B cell (primary cell): ENCODE data around the gene OSM. TPM values are rescaled to one million over a fixed set of nuclear protein-coding genes. Genes with fewer than 3 reads are reported as not detected.

ENCODE experiments used
- ATAC-seq: fragments of 200-7000 bp; cut with Tn5 transposase; one replicate; pipeline ENCODE4 v1.10.0; 2021; ENCODE audit warnings: low read depth, mild to moderate bottlenecking, moderate number of reproducible peaks, moderate library complexity
- CTCF ChIA-PET: fragments of 350-600 bp; sonication (Branson Sonifier 250); formaldehyde crosslinking; loops from one replicate; lab custom pipeline; 2021; ENCODE audit warnings: antibody characterized with exemption, inconsistent platforms; lab: Charles Lee
- POLR2A ChIA-PET: fragments of 350-600 bp; sonication (Branson Sonifier 250); formaldehyde crosslinking; loops from one replicate; lab custom pipeline; 2021; ENCODE audit warnings: antibody characterized with exemption; lab: Charles Lee
- DNase-seq: peaks from one replicate; pipeline ENCODE4 v3.0.0; 2013
- H2AFZ ChIP-seq: 2 replicates; pipeline ENCODE4 v1.6.1; 2012; ENCODE audit warnings: mild to moderate bottlenecking, low read depth, low read length; ENCODE audit not compliant: insufficient read depth, poor library complexity, severe bottlenecking
- H3K27ac ChIP-seq, 2 donors: 1 replicate in 1 of 2; 2 replicates in 1 of 2; pipeline ENCODE4 v1.5.1; 2012 to 2013; ENCODE audit warnings: low read length in 2 of 2, mild to moderate bottlenecking in 2 of 2, moderate library complexity in 1 of 2
- H3K27me3 ChIP-seq, 4 experiments: fragments of 200-600 bp in 1 of 4; sonication (generic) in 1 of 4; replicated peaks in 1 of 4; 1 replicate in 2 of 4; 2 replicates in 2 of 4; pipeline versions ENCODE4 v1.6.1 to v1.7.0; 2013 to 2016; ENCODE audit warnings: low read length in 3 of 4, mild to moderate bottlenecking in 2 of 4, mixed read lengths in 1 of 4, moderate library complexity in 1 of 4; ENCODE audit not compliant: insufficient read depth in 4 of 4, control insufficient read depth in 3 of 4; ENCODE audit errors: control extremely low read depth in 1 of 4
- H3K36me3 ChIP-seq, 2 experiments: replicated peaks in 1 of 2; 1 replicate in 1 of 2; 2 replicates in 1 of 2; pipeline versions ENCODE4 v1.6.1 to v1.7.1; 2013; ENCODE audit warnings: low read length in 1 of 2; ENCODE audit not compliant: insufficient read depth in 2 of 2, control insufficient read depth in 1 of 2; ENCODE audit errors: control extremely low read depth in 1 of 2, extremely low read depth in 1 of 2
- H3K4me1 ChIP-seq, 2 donors: fragments of 200-600 bp in 1 of 2; sonication (generic) in 1 of 2; 1 replicate in 1 of 2; 2 replicates in 1 of 2; pipeline versions ENCODE4 v1.5.1 to v1.6.1; 2013 to 2017; ENCODE audit warnings: low read length in 2 of 2; ENCODE audit not compliant: control insufficient read depth in 2 of 2, insufficient read depth in 2 of 2
- H3K4me2 ChIP-seq: replicated peaks from 2 replicates; pipeline ENCODE3; 2012; ENCODE audit warnings: mild to moderate bottlenecking, low read depth, low read length; ENCODE audit not compliant: poor library complexity, severe bottlenecking
- H3K4me3 ChIP-seq, 5 experiments: fragments of 200-600 bp in 1 of 5; sonication (generic) in 1 of 5; 1 replicate in 3 of 5; 2 replicates in 2 of 5; pipeline versions ENCODE4 v1.5.1 to v1.7.0; 2011 to 2016; ENCODE audit warnings: low read length in 4 of 5, mild to moderate bottlenecking in 4 of 5, low read depth in 2 of 5, control low read depth in 1 of 5, moderate library complexity in 1 of 5; ENCODE audit not compliant: insufficient read depth in 1 of 5; ENCODE audit errors: control extremely low read depth in 1 of 5, extremely low read depth in 1 of 5
- H3K79me2 ChIP-seq: fragments of 200-600 bp; sonication (generic); one replicate; pipeline ENCODE4 v1.6.0; 2016; ENCODE audit warnings: low read length; ENCODE audit not compliant: control insufficient read depth, insufficient read depth
- H3K9ac ChIP-seq: fragments of 200-600 bp; sonication (generic); 2 replicates; pipeline ENCODE4 v1.6.1; 2017; ENCODE audit warnings: mild to moderate bottlenecking, low read length, moderate library complexity
- H3K9me3 ChIP-seq, 3 donors: one replicate each; pipeline versions ENCODE4 v1.6.1 to v1.7.1; 2013; ENCODE audit warnings: low read length in 2 of 3; ENCODE audit not compliant: control insufficient read depth in 2 of 3, insufficient read depth in 1 of 3; ENCODE audit errors: control extremely low read depth in 1 of 3
- H4K20me1 ChIP-seq: 2 replicates; pipeline ENCODE4 v1.6.0; 2012; ENCODE audit warnings: mild to moderate bottlenecking, low read length; ENCODE audit not compliant: insufficient read depth, control insufficient read depth, poor library complexity, severe bottlenecking
- H3K27ac Mint-ChIP-seq: one replicate; pipeline ENCODE4 v1.8.0; 2021; ENCODE audit warnings: mixed read lengths
- H3K27me3 Mint-ChIP-seq: one replicate; pipeline ENCODE4 v1.8.0; 2021; ENCODE audit warnings: mixed read lengths
- H3K4me1 Mint-ChIP-seq: one replicate; pipeline ENCODE4 v1.8.0; 2021; ENCODE audit warnings: mixed read lengths
- H3K4me3 Mint-ChIP-seq: one replicate; pipeline ENCODE4 v1.8.0; 2021; ENCODE audit warnings: mixed read lengths
- H3K9me3 Mint-ChIP-seq: one replicate; pipeline ENCODE4 v1.8.0; 2022; ENCODE audit warnings: mixed read lengths; ENCODE audit not compliant: insufficient read depth
- EZH2 ChIP-seq: IDR thresholded peaks from 2 replicates; pipeline ENCODE4 v1.6.1; 2012; ENCODE audit warnings: borderline replicate concordance, low read depth, mild to moderate bottlenecking, moderate library complexity, low read length; ENCODE audit not compliant: insufficient read depth, poor library complexity, severe bottlenecking
- WGBS: methylation state at CpG from one replicate; pipeline ENCODE4 v1.1.5; 2013; ENCODE audit warnings: missing lambda C conversion rate; ENCODE audit not compliant: insufficient coverage; 5-methylcytosine and 5-hydroxymethylcytosine counted together
- intact Hi-C: fragments of 100-400 bp; cut with micrococcal nuclease; formaldehyde crosslinking; loops from one replicate; pipeline ENCODE4 v1.10.0; 2022
- polyA plus RNA-seq: library from polyadenylated mRNA; depleted of rRNA; stranded (reverse); fragments of >200 nt; gene quantifications from 2 replicates; pipeline ENCODE4 v1.2.3, GENCODE V29; 2012
- total RNA-seq, 2 donors: library from RNA; stranded (reverse); fragments of 120-200 nt in 1 of 2; gene quantifications; 1 replicate in 1 of 2; 2 replicates in 1 of 2; pipeline versions ENCODE4 v1.2.3 to v1.2.4, GENCODE V29; 2013 to 2022
- TF ChIP-seq, protein P1 (sequence below): fragments of 200-600 bp; IDR thresholded peaks from one replicate; pipeline ENCODE4 v1.8.0; 2022; ENCODE audit warnings: antibody characterized with exemption, mild to moderate bottlenecking

OSM gene
- total and polyA plus RNA-seq, 2 donors (not counting 1 experiment from before 2014, with no cell fraction given), result 1.8 to 12.5 TPM

DNA sequence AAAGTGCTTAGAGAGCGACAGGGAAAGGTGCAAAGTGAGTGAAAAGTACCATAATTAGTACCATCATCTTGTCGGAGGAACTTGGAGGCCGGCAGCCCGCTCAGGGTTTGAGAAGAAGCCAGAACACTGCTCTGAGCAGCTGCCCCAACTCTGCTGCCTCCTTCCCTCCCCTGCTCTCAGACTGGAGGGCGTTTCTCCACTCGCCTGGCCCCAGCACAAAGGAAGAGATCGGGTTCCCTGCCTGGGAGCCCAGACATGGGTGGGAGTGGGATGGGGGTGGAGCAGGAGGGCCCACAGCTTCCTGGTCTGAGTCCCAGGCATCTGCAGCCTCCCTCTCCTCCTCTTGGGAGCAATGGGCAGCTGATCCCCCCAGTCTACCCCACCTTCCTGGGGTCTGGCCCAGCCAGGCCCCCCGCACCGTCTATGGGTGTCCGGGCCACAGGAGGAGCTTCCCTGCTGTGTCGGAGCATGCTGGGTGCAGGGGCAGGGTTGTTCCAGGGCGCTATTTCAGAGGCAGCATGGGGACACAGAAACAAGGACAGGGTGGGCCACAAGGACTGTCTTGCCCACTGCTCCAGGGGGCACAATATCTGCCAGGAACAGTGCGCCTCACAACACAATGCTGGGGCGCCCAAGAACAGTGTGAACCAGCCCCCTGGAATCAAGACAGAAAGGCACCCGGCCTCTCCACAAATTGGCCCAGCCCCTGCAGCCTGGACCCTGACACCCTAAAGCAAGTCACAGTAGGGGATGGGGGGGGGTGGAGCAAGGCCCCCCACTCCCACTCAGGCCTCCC is 24.9 kb downstream of the OSM start:
- intact Hi-C loops, result no loop called here
- H3K27ac Mint-ChIP-seq, result no peak overlapping the region
- peaks cover 17% of the 10 kb centered on the region for H3K4me1 Mint-ChIP-seq
- Histone ChIP-seq H3K27ac (no peak overlapping the region), H3K4me2 (no peak overlapping the region), H2AFZ (no peak overlapping the region), H3K36me3 (no peaks in the 10 kb centered on the region), H4K20me1 (no peaks in the 10 kb centered on the region), H3K4me1 (peaks cover 14 to 24% of the 10 kb centered on the region in 2 donors), H3K4me3 (no peak overlapping the region), H3K9ac (no peak overlapping the region), H3K27me3 (peaks cover 0 to 12% (median 5%) of the 10 kb centered on the region in 4 experiments), H3K79me2 (no peaks in the 10 kb centered on the region), H3K9me3 (peaks cover 0 to 4% (median 0%) of the 10 kb centered on the region in 3 donors)
- WGBS, result 93% methylated on average over 9 of the region's 15 CpGs
- no peak for DNase-seq
- no peaks in the 10 kb centered on the region for H3K9me3 Mint-ChIP-seq
- ChIA-PET POLR2A (no interaction called here), CTCF (interaction anchor here (1.0 to 1.2 kb wide), 2 partner anchors 46 to 134 kb away, joined by 3 read pairs; no protein-coding TSS in a partner anchor)
- ATAC-seq, result no peak
- no peak overlapping the region for H3K4me3 Mint-ChIP-seq
- H3K27me3 Mint-ChIP-seq, result peaks cover 28% of the 10 kb centered on the region
- no peak for TF ChIP-seq EZH2
- TF ChIP-seq, protein P1, sequence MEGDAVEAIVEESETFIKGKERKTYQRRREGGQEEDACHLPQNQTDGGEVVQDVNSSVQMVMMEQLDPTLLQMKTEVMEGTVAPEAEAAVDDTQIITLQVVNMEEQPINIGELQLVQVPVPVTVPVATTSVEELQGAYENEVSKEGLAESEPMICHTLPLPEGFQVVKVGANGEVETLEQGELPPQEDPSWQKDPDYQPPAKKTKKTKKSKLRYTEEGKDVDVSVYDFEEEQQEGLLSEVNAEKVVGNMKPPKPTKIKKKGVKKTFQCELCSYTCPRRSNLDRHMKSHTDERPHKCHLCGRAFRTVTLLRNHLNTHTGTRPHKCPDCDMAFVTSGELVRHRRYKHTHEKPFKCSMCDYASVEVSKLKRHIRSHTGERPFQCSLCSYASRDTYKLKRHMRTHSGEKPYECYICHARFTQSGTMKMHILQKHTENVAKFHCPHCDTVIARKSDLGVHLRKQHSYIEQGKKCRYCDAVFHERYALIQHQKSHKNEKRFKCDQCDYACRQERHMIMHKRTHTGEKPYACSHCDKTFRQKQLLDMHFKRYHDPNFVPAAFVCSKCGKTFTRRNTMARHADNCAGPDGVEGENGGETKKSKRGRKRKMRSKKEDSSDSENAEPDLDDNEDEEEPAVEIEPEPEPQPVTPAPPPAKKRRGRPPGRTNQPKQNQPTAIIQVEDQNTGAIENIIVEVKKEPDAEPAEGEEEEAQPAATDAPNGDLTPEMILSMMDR, result no peak
